Measurements from ENCODE around the gene TUBE1.

DNA sequence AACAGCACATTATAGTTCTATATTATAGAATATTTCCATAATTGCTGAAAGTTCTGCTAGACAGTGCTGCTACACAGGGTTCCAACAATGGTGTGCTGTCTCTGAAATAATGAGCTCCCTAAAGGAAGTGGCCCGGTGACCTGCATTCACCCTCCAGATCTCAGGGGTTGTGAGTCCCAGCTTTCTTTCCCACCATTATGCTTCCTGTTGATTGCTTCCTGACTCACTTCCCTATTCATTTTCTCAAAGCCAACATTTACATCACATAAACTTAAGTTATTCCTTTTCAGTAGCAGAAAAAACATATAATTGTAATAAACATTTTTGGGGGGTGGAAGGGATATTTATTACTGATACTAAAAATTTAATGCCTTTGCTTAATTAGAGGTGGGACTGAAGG, 46.3 kb downstream of the TUBE1 start:
- no peak for TF ChIP-seq EZH2 (IDR thresholded peaks at IDR 0.05; ENCODE audit: insufficient read depth, poor library complexity, severe bottlenecking)
- no peak for TF ChIP-seq EZH2phosphoT487 (IDR thresholded peaks at IDR 0.05; ENCODE audit: insufficient read depth, low read depth)
